HFFc6 (cell line): ENCODE measurements around the gene SLC44A5. TPM values are rescaled to one million over a fixed set of nuclear protein-coding genes. Genes with fewer than 3 reads are reported as not detected.

Experiments used
- DNase-seq: peaks from one replicate; pipeline ENCODE4 v3.0.0-alpha.2; 2018
- H3K27ac Mint-ChIP-seq: 2 replicates; pipeline ENCODE4 v1.8.0; 2020; ENCODE audit warnings: mild to moderate bottlenecking, mixed read lengths
- H3K27me3 Mint-ChIP-seq: 2 replicates; pipeline ENCODE4 v1.8.0; 2021; ENCODE audit warnings: mild to moderate bottlenecking, moderate library complexity, mixed read lengths; ENCODE audit not compliant: insufficient read depth
- H3K36me3 Mint-ChIP-seq: 2 replicates; pipeline ENCODE4 v1.8.0; 2021; ENCODE audit warnings: low read depth, mixed read lengths
- H3K4me1 Mint-ChIP-seq: 2 replicates; pipeline ENCODE4 v1.8.0; 2020; ENCODE audit warnings: low read depth, mixed read lengths
- H3K4me3 Mint-ChIP-seq: 2 replicates; pipeline ENCODE4 v1.8.0; 2020; ENCODE audit warnings: mild to moderate bottlenecking, moderate library complexity, mixed read lengths
- H3K9me3 Mint-ChIP-seq: 2 replicates; pipeline ENCODE4 v1.8.0; 2020; ENCODE audit warnings: mild to moderate bottlenecking, mixed read lengths
- CTCF ChIP-seq: fragments of 200-600 bp; sonication (generic); IDR thresholded peaks from 2 replicates; pipeline ENCODE4 v1.5.0; 2021; ENCODE audit warnings: antibody characterized with exemption, mild to moderate bottlenecking
- total RNA-seq, 6 experiments: library from RNA; stranded (reverse); fragmentation: NEBNext Ultra II Directional; extraction: Animal tissue kit (Norgen Biotek cat#: 25700); gene quantifications; 2 replicates in 1 of 6; 3 replicates in 5 of 6; pipeline ENCODE4 v1.2.3, GENCODE V29; 2021

Gene SLC44A5
- total RNA-seq, 6 experiments from 2014 or later = not detected

DNA sequence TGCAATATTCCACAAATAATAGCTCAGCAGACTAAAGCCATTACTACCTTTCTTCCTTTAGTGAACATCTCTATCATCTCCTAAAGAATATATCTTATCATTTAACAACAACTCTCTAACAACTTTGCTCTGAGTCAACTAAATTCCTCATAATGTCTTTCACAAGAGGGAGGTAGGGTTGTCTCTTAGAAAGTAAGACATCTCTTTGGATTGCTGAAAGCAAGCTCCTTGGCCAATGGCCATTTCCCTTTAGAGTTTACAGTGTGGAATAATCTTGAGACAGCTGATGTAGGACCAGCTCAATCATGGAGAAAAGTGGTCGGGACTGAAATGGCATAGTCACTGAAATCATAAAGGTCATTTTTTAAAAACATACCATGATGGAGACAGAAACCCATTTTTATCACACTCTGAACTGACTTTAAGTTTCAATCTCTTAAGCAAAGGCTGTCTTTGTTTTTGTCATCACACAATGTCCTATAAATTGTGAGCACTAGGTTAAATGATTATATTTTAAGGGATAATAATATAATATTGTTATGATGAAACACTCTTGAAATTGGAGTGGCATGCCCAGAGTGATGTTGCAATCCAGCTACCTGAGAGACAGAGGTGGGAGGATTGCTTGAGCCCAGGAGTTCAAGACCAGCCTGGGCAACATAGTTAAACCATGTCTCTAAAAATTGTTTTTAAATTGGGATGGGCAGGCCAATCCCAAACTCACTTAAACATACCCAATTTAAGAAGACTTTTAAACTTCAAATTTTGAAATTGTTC lies 91.1 kb downstream of the SLC44A5 start:
- Mint-ChIP-seq H3K27me3 (no peaks in the 10 kb centered on the region), H3K4me3 (no peak overlapping the region), H3K36me3 (no peaks in the 10 kb centered on the region), H3K4me1 (no peaks in the 10 kb centered on the region), H3K27ac (no peak overlapping the region), H3K9me3 (peaks cover 38% of the 10 kb centered on the region)
- no peak for TF ChIP-seq CTCF
- DNase-seq = no peak

DNA sequence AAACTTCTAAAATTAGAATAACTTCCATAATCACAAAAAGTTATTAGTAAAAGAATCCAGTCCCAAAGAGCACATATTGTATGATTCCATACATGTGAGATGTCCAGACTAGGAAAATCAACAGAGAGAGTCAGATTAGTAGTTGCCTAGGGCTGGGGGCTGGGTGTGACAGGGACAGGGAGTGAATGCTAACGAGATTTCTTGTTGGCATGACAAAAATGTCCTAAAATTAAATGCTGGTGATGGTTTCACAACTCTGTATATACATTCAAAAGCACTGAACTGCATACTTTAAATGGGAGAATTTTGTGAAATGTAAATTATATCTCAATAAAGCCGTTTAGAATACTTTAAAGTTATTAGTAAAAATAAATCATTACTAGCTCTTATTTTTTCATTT lies 92.2 kb downstream of the SLC44A5 start:
- no peak for TF ChIP-seq CTCF
- H3K27me3 Mint-ChIP-seq = no peaks in the 10 kb centered on the region
- no peaks in the 10 kb centered on the region for H3K36me3 Mint-ChIP-seq
- DNase-seq = no peak
- no peak overlapping the region for H3K27ac Mint-ChIP-seq
- H3K4me1 Mint-ChIP-seq = no peaks in the 10 kb centered on the region
- no peak overlapping the region for H3K4me3 Mint-ChIP-seq
- H3K9me3 Mint-ChIP-seq = peaks cover 33% of the 10 kb centered on the region

DNA sequence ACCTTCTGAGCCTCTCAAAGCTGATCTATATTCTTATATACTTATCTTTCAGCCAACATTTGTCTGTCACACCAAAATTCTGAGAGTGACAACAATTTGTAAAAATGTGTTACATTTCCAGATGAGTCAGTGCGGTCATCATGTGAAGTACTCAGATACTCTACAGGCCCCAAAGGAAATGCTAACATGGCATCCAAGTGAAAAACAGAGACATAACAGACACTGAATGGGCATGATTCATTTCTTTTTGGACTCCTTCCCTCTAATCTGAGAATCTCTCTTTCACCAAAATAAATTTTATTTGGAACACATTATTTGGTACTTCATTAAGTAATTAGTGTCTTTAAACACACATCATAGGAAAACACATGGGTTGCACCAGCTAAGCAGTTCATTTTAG lies 96.6 kb downstream of the SLC44A5 start:
- H3K27ac Mint-ChIP-seq = no peak overlapping the region
- H3K9me3 Mint-ChIP-seq = peaks cover 34% of the 10 kb centered on the region
- no peak for TF ChIP-seq CTCF
- no peaks in the 10 kb centered on the region for H3K36me3 Mint-ChIP-seq
- no peaks in the 10 kb centered on the region for H3K27me3 Mint-ChIP-seq
- H3K4me1 Mint-ChIP-seq = no peaks in the 10 kb centered on the region
- no peak for DNase-seq
- no peak overlapping the region for H3K4me3 Mint-ChIP-seq

- Mint-ChIP-seq H3K27ac (no peak overlapping the region), H3K36me3 (no peaks in the 10 kb centered on the region)
- no peak for DNase-seq
Measured at GRCh38 chr1:75506976-75507375, 103.9 kb downstream of the SLC44A5 start.

DNA sequence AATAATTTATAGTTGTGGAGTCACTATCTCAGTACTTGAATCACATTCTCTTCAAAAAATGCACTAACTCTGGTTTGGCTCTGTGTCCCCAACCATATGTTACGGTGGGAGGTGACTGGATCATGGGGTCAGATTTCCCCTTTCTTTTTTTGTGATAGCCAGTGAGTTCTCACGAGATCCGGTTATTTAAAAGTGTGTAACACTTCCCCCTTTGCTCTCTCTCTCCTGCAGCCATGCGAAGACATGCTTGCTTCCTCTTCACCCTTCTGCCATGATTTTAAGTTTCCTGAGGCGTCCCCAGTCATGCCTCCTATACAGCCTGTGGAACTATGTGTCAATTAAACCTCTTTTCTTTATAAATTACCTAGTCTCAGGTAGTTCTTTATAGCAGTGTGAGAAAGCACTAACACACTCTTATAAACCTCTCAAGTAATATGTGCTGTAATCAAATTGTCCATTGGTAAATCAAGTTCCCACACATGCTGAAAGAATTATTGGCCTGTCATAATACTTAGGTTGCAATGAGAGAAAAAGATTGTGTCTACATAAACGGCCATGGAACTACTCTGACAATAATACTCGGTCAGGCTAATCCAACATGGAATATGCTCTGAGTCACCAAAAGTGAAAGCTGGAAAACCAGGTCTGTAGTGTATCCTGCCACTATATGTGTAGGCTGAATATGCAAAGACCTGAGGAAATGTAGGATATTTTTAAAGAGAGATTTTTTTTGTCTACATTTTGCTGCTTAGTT lies 107.5 kb downstream of the SLC44A5 start:
- no peaks in the 10 kb centered on the region for H3K4me1 Mint-ChIP-seq
- no peak overlapping the region for H3K4me3 Mint-ChIP-seq
- H3K27ac Mint-ChIP-seq = no peak overlapping the region
- no peaks in the 10 kb centered on the region for H3K27me3 Mint-ChIP-seq
- no peaks in the 10 kb centered on the region for H3K36me3 Mint-ChIP-seq
- no peak for TF ChIP-seq CTCF
- DNase-seq = no peak
- peaks cover 28% of the 10 kb centered on the region for H3K9me3 Mint-ChIP-seq

More at GRCh38 chr1:75506976-75507375, 103.9 kb downstream of the SLC44A5 start:
- H3K4me1 Mint-ChIP-seq = no peaks in the 10 kb centered on the region
- TF ChIP-seq CTCF = no peak
- H3K4me3 Mint-ChIP-seq = no peak overlapping the region
- no peaks in the 10 kb centered on the region for H3K27me3 Mint-ChIP-seq
- H3K9me3 Mint-ChIP-seq = peaks cover 38% of the 10 kb centered on the region
